Stimulated activated effector memory CD8-positive, alpha-beta T cell treated with anti-CD3 and anti-CD28 coated beads, Interleukin-12 subunit alpha, Interleukin-12 subunit beta, amount 100 ng/mL, for 72 hours (primary cell): Measurements from ENCODE around the gene OBP2B.
"Not testable (repeated sequence)": the region's sequence is repeated elsewhere in the genome, so short reads cannot be mapped to it uniquely, and the experiment has no call there.

ENCODE experiments used
- ATAC-seq: fragments of 150-1000 bp; cut with Tn5 transposase; 2 replicates; pipeline ENCODE4 v1.10.0; 2021
- DNase-seq, 2 donors: peaks; one replicate each; pipeline ENCODE4 v3.0.0; 2021 to 2022; ENCODE audit warnings: low spot score in 2 of 2
- H3K27ac Mint-ChIP-seq: one replicate; pipeline ENCODE4 v1.8.0; 2022; ENCODE audit warnings: mild to moderate bottlenecking, mixed read lengths
- H3K36me3 Mint-ChIP-seq: one replicate; pipeline ENCODE4 v1.8.0; 2022; ENCODE audit warnings: mild to moderate bottlenecking, mixed read lengths
- H3K4me1 Mint-ChIP-seq: one replicate; pipeline ENCODE4 v1.8.0; 2022; ENCODE audit warnings: mixed read lengths
- H3K4me3 Mint-ChIP-seq: one replicate; pipeline ENCODE4 v1.8.0; 2022; ENCODE audit warnings: mild to moderate bottlenecking, mixed read lengths
- H3K9me3 Mint-ChIP-seq: one replicate; pipeline ENCODE4 v1.8.0; 2022; ENCODE audit warnings: mixed read lengths

OBP2B gene

DNA sequence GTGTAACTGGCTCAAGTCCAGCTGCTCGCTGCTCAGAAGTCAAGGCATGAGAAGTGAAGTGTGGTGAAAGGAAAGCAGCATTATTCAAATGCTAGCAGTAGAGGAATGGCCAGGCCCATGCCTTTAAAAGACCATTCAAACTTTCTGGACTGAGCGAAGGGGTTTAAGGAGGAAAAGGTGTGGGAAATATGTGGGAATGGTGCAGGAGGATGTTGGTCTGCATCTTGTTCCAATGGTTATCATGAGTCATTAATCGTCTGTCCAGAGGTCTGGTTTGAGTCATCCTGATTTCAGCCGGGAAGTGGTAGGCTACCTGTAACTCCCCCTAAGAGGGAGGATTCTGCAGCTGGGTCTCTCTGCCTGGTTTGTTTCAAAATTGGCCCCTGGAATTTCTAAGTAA is 5.2 kb upstream of the OBP2B start:
- not testable (repeated sequence) for H3K4me3 Mint-ChIP-seq, ATAC-seq, DNase-seq, H3K27ac Mint-ChIP-seq, H3K9me3 Mint-ChIP-seq, H3K4me1 Mint-ChIP-seq, H3K36me3 Mint-ChIP-seq

DNA sequence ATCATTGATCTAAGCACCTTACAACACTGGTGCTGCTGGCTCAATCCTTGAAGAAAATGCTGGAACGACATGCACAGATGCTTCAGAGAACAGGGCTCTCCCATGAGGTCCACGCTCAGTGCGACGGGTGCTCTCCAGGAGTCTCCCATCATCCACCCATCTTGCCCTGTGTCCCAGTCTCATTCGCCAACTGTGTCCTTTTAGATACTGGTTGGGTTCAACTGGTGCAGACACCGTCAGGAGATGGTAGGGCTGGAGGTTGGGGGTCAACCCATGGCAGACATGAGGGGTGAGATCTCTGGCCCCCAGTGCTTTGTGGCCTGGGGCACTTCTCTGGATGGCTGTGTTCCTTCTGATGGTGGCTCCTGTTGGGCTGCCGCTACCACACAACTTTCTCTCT is 1.6 kb upstream of the OBP2B start:
- Mint-ChIP-seq H3K9me3 (no peaks in the 10 kb centered on the region), H3K4me3 (no peak overlapping the region), H3K27ac (no peak overlapping the region), H3K36me3 (peaks cover 4% of the 10 kb centered on the region), H3K4me1 (no peaks in the 10 kb centered on the region)
- no peak for DNase-seq
- ATAC-seq, result no peak

DNA sequence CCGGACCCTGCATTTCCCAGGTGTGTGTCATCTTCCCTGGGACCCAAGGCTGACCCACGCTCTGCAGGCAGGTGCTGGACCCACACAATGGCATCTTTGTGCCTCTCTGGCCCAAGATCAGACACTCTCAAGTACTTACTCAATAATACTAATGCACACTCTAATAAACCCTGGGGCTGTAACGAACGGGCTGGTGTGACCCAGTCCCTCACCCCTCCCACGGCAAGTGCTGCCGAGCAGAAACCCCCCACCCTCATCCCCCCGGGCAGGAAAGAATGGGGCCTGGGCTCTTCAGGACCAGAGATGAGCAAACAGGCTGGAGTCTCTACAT is 1.1 kb upstream of the OBP2B start:
- no peak overlapping the region for H3K4me3 Mint-ChIP-seq
- no peaks in the 10 kb centered on the region for H3K9me3 Mint-ChIP-seq
- no peaks in the 10 kb centered on the region for H3K4me1 Mint-ChIP-seq
- no peak for DNase-seq
- no peak overlapping the region for H3K27ac Mint-ChIP-seq
- ATAC-seq, result no peak
- H3K36me3 Mint-ChIP-seq, result peaks cover 4% of the 10 kb centered on the region

GRCh38 chr9:133209327-133210201 is 514 bp upstream of the OBP2B start:
- H3K9me3 Mint-ChIP-seq, H3K4me1 Mint-ChIP-seq, H3K36me3 Mint-ChIP-seq, DNase-seq, H3K27ac Mint-ChIP-seq, H3K4me3 Mint-ChIP-seq, ATAC-seq: not testable (repeated sequence)

GRCh38 chr9:133208171-133208879 is 725 bp downstream of the OBP2B start:
- not testable (repeated sequence) for ATAC-seq, H3K27ac Mint-ChIP-seq, H3K4me3 Mint-ChIP-seq

GRCh38 chr9:133207540-133208170 is 1.4 kb downstream of the OBP2B start:
- Mint-ChIP-seq H3K4me1 (no peaks in the 10 kb centered on the region), H3K9me3 (no peaks in the 10 kb centered on the region), H3K36me3 (peaks cover 4% of the 10 kb centered on the region), H3K4me3 (no peak overlapping the region), H3K27ac (no peak overlapping the region)
- DNase-seq, result no peak
- ATAC-seq, result no peak

More at GRCh38 chr9:133208171-133208879, 725 bp downstream of the OBP2B start:
- not testable (repeated sequence) for H3K9me3 Mint-ChIP-seq, DNase-seq, H3K36me3 Mint-ChIP-seq, H3K4me1 Mint-ChIP-seq

GRCh38 chr9:133207021-133207531 is 2.0 kb downstream of the OBP2B start:
- no peaks in the 10 kb centered on the region for H3K4me1 Mint-ChIP-seq
- no peaks in the 10 kb centered on the region for H3K9me3 Mint-ChIP-seq
- ATAC-seq (no peak), DNase-seq (no peak)
- peaks cover 4% of the 10 kb centered on the region for H3K36me3 Mint-ChIP-seq
- H3K4me3 Mint-ChIP-seq, result no peak overlapping the region
- no peak overlapping the region for H3K27ac Mint-ChIP-seq

GRCh38 chr9:133205996-133206931 is 2.8 kb downstream of the OBP2B start:
- Mint-ChIP-seq H3K36me3 (peaks cover 4% of the 10 kb centered on the region), H3K4me3 (no peak overlapping the region), H3K4me1 (no peaks in the 10 kb centered on the region), H3K9me3 (no peaks in the 10 kb centered on the region), H3K27ac (no peak overlapping the region)
- DNase-seq (no peak), ATAC-seq (no peak)

GRCh38 chr9:133205481-133205887 is 3.6 kb downstream of the OBP2B start:
- H3K4me3 Mint-ChIP-seq, H3K27ac Mint-ChIP-seq, H3K36me3 Mint-ChIP-seq, DNase-seq, H3K4me1 Mint-ChIP-seq, ATAC-seq, H3K9me3 Mint-ChIP-seq: not testable (repeated sequence)

DNA sequence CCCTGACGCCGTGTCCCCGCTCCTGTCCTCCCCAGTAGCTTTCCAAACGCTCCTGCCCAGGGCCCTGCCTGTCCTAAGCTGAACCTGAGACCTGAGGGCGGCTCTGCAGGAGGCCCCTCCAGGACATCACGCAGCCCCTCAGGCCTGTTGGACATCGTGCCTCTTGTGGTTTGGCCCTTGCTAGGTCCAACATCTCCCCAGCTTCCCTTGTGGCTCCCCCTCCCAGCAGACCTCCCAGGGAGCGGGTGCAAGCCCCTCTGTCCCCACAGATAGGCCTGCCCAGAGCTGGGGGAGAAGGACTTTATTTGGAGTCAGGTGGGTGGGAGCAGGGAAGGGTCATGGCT is 4.1 kb downstream of the OBP2B start:
- Mint-ChIP-seq H3K36me3 (peaks cover 2% of the 10 kb centered on the region), H3K27ac (no peak overlapping the region), H3K4me1 (peaks cover 6% of the 10 kb centered on the region), H3K9me3 (no peaks in the 10 kb centered on the region), H3K4me3 (no peak overlapping the region)
- ATAC-seq (no peak), DNase-seq (no peak)

DNA sequence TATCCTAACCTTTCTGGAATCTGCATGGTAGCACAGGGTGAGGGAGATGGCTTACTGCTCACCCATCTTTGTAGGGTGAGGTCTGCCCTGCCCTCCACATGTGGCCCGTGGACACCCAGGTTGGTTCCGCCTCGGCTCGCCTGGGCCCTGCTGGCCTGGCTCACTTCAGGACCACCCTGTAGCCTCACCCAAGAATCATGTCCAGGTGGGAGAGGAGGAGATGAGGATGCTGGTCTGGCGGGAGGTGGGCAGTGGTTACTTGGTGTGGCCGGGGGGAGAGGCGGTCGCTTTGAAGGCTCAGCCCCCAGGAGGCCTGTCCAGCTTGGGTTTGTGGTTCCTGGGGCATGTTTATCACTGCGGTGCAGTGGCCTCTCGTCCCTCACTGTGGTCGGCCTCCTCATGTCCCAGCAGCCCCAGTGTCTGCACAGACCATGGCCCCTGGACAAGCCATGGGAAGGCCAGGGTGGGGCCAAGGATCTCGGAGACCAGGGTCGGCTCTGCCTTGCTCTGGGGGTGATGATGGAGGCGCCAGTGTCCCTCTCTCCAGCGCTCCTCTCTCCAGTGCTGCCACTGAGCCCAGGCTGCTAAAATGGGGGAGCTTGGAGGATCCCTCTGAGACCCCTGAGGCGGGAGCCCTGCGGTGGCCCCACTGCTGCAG is 4.6 kb downstream of the OBP2B start:
- Mint-ChIP-seq H3K36me3 (no peaks in the 10 kb centered on the region), H3K4me1 (peaks cover 8% of the 10 kb centered on the region), H3K27ac (no peak overlapping the region), H3K9me3 (no peaks in the 10 kb centered on the region), H3K4me3 (no peak overlapping the region)
- no peak for ATAC-seq
- no peak for DNase-seq

DNA sequence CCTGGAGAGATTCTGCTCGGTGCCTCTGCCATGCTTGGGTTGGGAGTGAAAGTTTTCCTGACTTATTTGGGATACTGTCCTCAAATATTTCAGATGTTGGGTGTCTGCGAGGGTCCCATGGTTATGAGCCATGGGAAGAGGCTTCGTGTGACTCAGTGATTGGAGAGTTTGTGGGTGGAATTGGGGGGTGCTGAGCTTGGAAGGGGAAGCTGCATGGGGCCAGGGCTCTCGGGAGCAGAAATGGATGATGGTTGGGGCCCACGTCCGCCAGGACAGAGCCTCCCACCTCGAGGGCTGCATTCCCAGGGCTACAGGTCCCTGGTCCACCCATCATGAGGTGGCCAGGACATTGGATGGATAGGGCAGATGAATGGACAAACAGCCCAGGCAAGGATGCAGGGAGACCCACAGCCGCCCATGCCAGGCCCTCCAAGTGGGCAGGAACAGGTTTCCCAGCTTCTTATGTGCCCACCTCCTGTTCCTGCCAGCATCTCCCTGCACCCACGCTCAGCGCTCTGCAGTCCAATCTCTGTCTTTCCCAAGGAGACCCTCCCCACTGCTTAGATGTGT is 5.5 kb downstream of the OBP2B start:
- no peak overlapping the region for H3K4me3 Mint-ChIP-seq
- DNase-seq (no peak), ATAC-seq (no peak)
- H3K27ac Mint-ChIP-seq, result no peak overlapping the region
- peaks cover 8% of the 10 kb centered on the region for H3K4me1 Mint-ChIP-seq
- no peaks in the 10 kb centered on the region for H3K36me3 Mint-ChIP-seq
- no peaks in the 10 kb centered on the region for H3K9me3 Mint-ChIP-seq

- no peaks in the 10 kb centered on the region for H3K9me3 Mint-ChIP-seq
- H3K4me3 Mint-ChIP-seq, result no peak overlapping the region
These were observed 6.2 kb downstream of the OBP2B start for GRCh38 chr9:133202688-133203453.

DNA sequence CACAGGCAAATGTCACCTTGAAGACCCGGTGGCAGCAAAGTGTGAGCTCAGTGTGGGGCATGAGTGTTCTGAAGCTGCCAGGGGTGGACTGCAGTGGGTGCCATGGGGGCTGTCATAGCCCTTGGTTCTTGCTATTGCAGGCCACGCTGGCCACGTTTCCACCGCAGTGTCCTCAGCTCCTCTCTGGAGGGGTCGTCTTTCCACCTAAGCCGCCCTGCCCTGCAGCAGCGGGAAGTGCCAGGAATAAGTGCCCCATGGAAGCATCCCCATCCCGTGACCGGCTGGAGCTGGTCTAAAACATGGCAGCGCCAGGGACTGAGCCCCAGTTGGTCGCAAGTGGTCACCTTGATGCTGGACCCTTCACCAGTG is 6.9 kb downstream of the OBP2B start:
- Mint-ChIP-seq H3K4me3 (no peak overlapping the region), H3K4me1 (peaks cover 8% of the 10 kb centered on the region), H3K9me3 (no peaks in the 10 kb centered on the region), H3K27ac (no peak overlapping the region), H3K36me3 (no peaks in the 10 kb centered on the region)
- ATAC-seq, result no peak
- no peak for DNase-seq

More at GRCh38 chr9:133202688-133203453, 6.2 kb downstream of the OBP2B start:
- DNase-seq (no peak), ATAC-seq (no peak)
- H3K36me3 Mint-ChIP-seq, result no peaks in the 10 kb centered on the region
- peaks cover 8% of the 10 kb centered on the region for H3K4me1 Mint-ChIP-seq
- H3K27ac Mint-ChIP-seq, result no peak overlapping the region
